HepG2 (cell line): ENCODE data around the gene COLGALT1. TPM values are rescaled to one million over a fixed set of nuclear protein-coding genes. Genes with fewer than 3 reads are reported as not detected.

Experiments used
- ATAC-seq: fragments of 200-7000 bp; cut with Tn5 transposase; 3 replicates; pipeline ENCODE4 v1.9.1; 2020; ENCODE audit warnings: mild to moderate bottlenecking, moderate library complexity
- BruUV-seq: library from RNA; stranded (reverse); fragments of 400-500 nt; replicated peaks from 2 replicates; lab custom pipeline; 2021; lab: Mats Ljungman, UMichigan
- CTCF ChIA-PET: fragments of 300-600 bp; formaldehyde crosslinking; extraction: SDS; loops from one replicate; lab custom pipeline; 2021; ENCODE audit warnings: low total read pairs, inconsistent platforms, low intra/inter-chr PET ratio; lab: Yijun Ruan, JAX
- POLR2A ChIA-PET: fragments of 350-600 bp; sonication (Branson Sonifier 250); formaldehyde crosslinking; loops from one replicate; lab custom pipeline; 2020; ENCODE audit warnings: antibody characterized with exemption, inconsistent platforms; lab: Yijun Ruan, JAX
- DNase-seq: peaks from one replicate; pipeline ENCODE4 v3.0.0-alpha.2; 2015; ENCODE audit warnings: low spot score
- FAIRE-seq: peaks from 3 replicates; lab custom pipeline; 2011; peaks lifted over from hg19 to GRCh38; lab: Jason Lieb, UNC
- H2AFZ ChIP-seq: one replicate; pipeline ENCODE4 v1.6.1; 2011; ENCODE audit warnings: low read length, inconsistent platforms
- H3K27ac ChIP-seq: fragments of 300-600 bp; 3 replicates; pipeline ENCODE4 v1.8.0; 2011; ENCODE audit warnings: mixed run types, mild to moderate bottlenecking, mixed read lengths, low read length, inconsistent platforms; ENCODE audit not compliant: insufficient read depth; ENCODE audit errors: extremely low read length
- H3K27me3 ChIP-seq, 2 experiments: fragments of 200-600 bp in 1 of 2; 2 replicates in 1 of 2; 3 replicates in 1 of 2; pipeline versions ENCODE4 v1.6.0 to v1.8.0; 2011; ENCODE audit warnings: low read length in 2 of 2, mild to moderate bottlenecking in 2 of 2, moderate library complexity in 2 of 2, inconsistent platforms in 1 of 2; ENCODE audit not compliant: insufficient read depth in 2 of 2, control insufficient read depth in 1 of 2
- H3K36me3 ChIP-seq, 2 experiments: fragments of 200-600 bp in 1 of 2; replicated peaks in 1 of 2; 2 replicates in 1 of 2; 3 replicates in 1 of 2; pipeline versions ENCODE4 v1.5.1 to v1.8.0; 2011; ENCODE audit warnings: low read length in 2 of 2, inconsistent platforms in 1 of 2; ENCODE audit not compliant: insufficient read depth in 2 of 2, control insufficient read depth in 1 of 2
- H3K4me1 ChIP-seq: 2 replicates; pipeline ENCODE4 v1.5.1; 2012; ENCODE audit warnings: low read length, inconsistent platforms; ENCODE audit not compliant: insufficient read depth
- H3K4me2 ChIP-seq: 2 replicates; pipeline ENCODE4 v1.6.0; 2011; ENCODE audit warnings: low read depth, low read length, inconsistent platforms
- H3K4me3 ChIP-seq, 3 experiments: fragments of 200-600 bp in 1 of 3; sonication (generic), shearing (Covaris generic) in 1 of 3; replicated peaks in 1 of 3; 2 replicates each; pipeline ENCODE4 v1.5.1; 2011 to 2016; ENCODE audit warnings: low read length in 3 of 3, inconsistent platforms in 2 of 3, low read depth in 2 of 3, mild to moderate bottlenecking in 2 of 3, control low read depth in 1 of 3, mixed read lengths in 1 of 3; ENCODE audit not compliant: insufficient read depth in 1 of 3
- H3K79me2 ChIP-seq: one replicate; pipeline ENCODE4 v1.6.1; 2011; ENCODE audit warnings: low read length, inconsistent platforms; ENCODE audit not compliant: insufficient read depth
- H3K9ac ChIP-seq: 2 replicates; pipeline ENCODE4 v1.6.0; 2011; ENCODE audit warnings: mild to moderate bottlenecking, low read depth, low read length, inconsistent platforms; ENCODE audit not compliant: insufficient read depth
- H3K9me3 ChIP-seq: 2 replicates; pipeline ENCODE4 v1.5.1; 2012; ENCODE audit warnings: mild to moderate bottlenecking, low read length
- H4K20me1 ChIP-seq: 2 replicates; pipeline ENCODE4 v1.6.0; 2011; ENCODE audit warnings: inconsistent platforms, mild to moderate bottlenecking, low read length, moderate library complexity; ENCODE audit not compliant: insufficient read depth
- CREB1 ChIP-seq, 2 experiments: fragments of 450-650 bp in 1 of 2; IDR thresholded peaks; 2 replicates each; pipeline ENCODE4 v1.6.1; 2016 to 2017; ENCODE audit warnings: control low read depth in 1 of 2, mild to moderate bottlenecking in 1 of 2, missing compliant biosample characterization in 1 of 2, missing genetic modification characterization in 1 of 2
- KAT8 ChIP-seq: IDR thresholded peaks from 2 replicates; pipeline ENCODE4 v1.6.1; 2016; ENCODE audit warnings: missing genetic modification reagents, missing compliant biosample characterization
- KLF12 ChIP-seq: sonication (generic); formaldehyde crosslinking; IDR thresholded peaks from 2 replicates; pipeline ENCODE4 v1.4.0; 2020; ENCODE audit warnings: missing genetic modification reagents, borderline replicate concordance
- PITX1 ChIP-seq: sonication (generic); formaldehyde crosslinking; IDR thresholded peaks from 2 replicates; pipeline ENCODE4 v1.5.1; 2020; ENCODE audit warnings: mild to moderate bottlenecking, missing genetic modification reagents
- STAT6 ChIP-seq: sonication (generic); formaldehyde crosslinking; IDR thresholded peaks from 2 replicates; pipeline ENCODE4 v1.4.0; 2020; ENCODE audit warnings: missing genetic modification reagents, mild to moderate bottlenecking, borderline replicate concordance
- U2AF2 ChIP-seq: fragments of 200-400 bp; formaldehyde crosslinking; IDR thresholded peaks from 2 replicates; pipeline ENCODE4 v1.6.1; 2017; ENCODE audit warnings: low read depth, mild to moderate bottlenecking, low read length
- UBTF ChIP-seq: sonication (generic); formaldehyde crosslinking; IDR thresholded peaks from 2 replicates; pipeline ENCODE4 v1.4.0; 2020; ENCODE audit warnings: mild to moderate bottlenecking, missing genetic modification reagents
- ZFP37 ChIP-seq: sonication (generic); formaldehyde crosslinking; IDR thresholded peaks from 2 replicates; pipeline ENCODE4 v1.4.0; 2020; ENCODE audit warnings: missing genetic modification reagents, borderline replicate concordance
- ZNF264 ChIP-seq: sonication (generic); formaldehyde crosslinking; IDR thresholded peaks from 2 replicates; pipeline ENCODE4 v1.4.0; 2020; ENCODE audit warnings: missing genetic modification reagents
- WGBS: methylation state at CpG from one replicate; pipeline ENCODE4 v1.1.6; 2017; ENCODE audit warnings: low lambda C conversion rate; 5-methylcytosine and 5-hydroxymethylcytosine counted together
- in situ Hi-C: cut with HindIII; loops from 2 replicates; pipeline ENCODE4 v1.10.0; 2017; ENCODE audit warnings: low pct_unique_long_range_greater_than_20kb; ENCODE audit not compliant: extremely low pct_ligation_motif_present
- intact Hi-C: fragments of 100-400 bp; cut with micrococcal nuclease; formaldehyde crosslinking; loops from one replicate; pipeline ENCODE4 v1.10.0; 2022; ENCODE audit not compliant: unreplicated experiment
- polyA plus RNA-seq, 8 experiments: library from polyadenylated mRNA; depleted of rRNA in 3 of 8; stranded (reverse) in 7 of 8; unstranded in 1 of 8; fragments of >200 nt; fragmentation: Illumina TruSeq in 4 of 8; extraction: Trizol in 4 of 8; gene quantifications; 2 replicates each; pipeline versions ENCODE4 v1.2.1 to v1.2.3, GENCODE V29; 2011 to 2016; ENCODE audit warnings: low read depth in 4 of 8, missing spikeins in 1 of 8, mixed read lengths in 1 of 8; ENCODE audit not compliant: insufficient read depth in 1 of 8
- total RNA-seq, 5 experiments: library from RNA; depleted of rRNA; stranded (reverse); fragments of >200 nt; fragmentation: Illumina TruSeq; extraction: Trizol; gene quantifications; 2 replicates each; pipeline ENCODE4 v1.2.3, GENCODE V29; 2016; ENCODE audit warnings: low read depth in 1 of 5
- TF ChIP-seq, protein P1 (sequence below): IDR thresholded peaks from 2 replicates; pipeline ENCODE4 v1.6.1; 2016; ENCODE audit warnings: low read depth
- TF ChIP-seq, protein P2 (sequence below): sonication (generic); formaldehyde crosslinking; IDR thresholded peaks from 2 replicates; pipeline ENCODE4 v1.4.0; 2020; ENCODE audit warnings: mild to moderate bottlenecking, missing genetic modification reagents

The COLGALT1 gene
- total and polyA plus RNA-seq, 2 of the 13 experiments (the other 11 are each of a cell fraction or from before 2014, with no cell fraction given) = 58.0 to 211 TPM

DNA sequence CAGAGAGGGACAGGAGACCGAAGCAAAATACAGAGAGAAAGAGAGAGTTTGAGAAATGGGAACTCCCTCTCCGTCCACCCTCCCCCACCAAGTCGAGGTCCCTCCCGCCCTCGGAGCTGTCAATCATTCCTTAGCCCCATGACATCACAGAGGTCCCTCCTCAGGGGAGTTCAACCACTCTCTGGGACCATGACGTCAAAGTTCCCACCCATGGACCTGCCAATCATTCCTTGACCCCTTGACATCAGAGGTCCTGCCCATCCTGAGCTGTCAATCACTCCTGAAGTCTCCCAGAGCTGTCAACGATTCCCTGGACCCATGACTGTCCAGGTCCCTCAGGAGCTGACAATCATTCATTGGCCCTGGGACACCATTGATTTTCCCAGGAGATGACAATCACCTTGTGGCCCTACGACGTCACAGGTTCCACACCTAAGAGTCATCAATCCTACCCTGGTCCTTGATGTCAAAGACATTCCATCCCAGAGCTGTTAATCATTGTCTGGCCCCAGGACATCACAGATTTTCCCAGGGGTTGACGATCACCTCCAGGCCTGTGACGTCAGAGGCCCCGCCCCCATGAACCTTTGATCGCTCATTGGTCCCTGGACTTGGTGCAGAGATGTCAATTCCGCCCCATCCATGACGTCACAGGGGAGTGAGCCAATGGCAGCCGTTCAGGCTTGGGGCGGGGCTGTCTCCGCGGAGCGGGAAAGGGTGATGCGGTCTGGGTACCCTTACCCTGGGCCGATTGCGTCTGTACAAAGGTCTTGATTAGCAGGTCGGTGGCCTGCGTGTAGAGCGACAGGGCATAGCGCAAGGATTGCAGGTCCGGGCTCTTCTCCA is 61.7 kb downstream of the COLGALT1 start:
- Histone ChIP-seq H3K4me1 (peaks cover 18% of the 10 kb centered on the region), H2AFZ (no peak overlapping the region), H3K36me3 (no peaks in the 10 kb centered on the region), H3K9me3 (no peaks in the 10 kb centered on the region), H4K20me1 (no peaks in the 10 kb centered on the region), H3K4me3 (peak overlapping the region in 2 of 3 experiments; percentile 4 to 60; a peak in 3 of 6 replicates), H3K27me3 (no peaks in the 10 kb centered on the region; a peak in 1 of 5 replicates), H3K4me2 (peak overlapping the region; percentile 78), H3K79me2 (no peaks in the 10 kb centered on the region), H3K27ac (no peak overlapping the region), H3K9ac (no peak overlapping the region)
- FAIRE-seq (no peak), DNase-seq (peak; percentile 44), ATAC-seq (peak; percentile 41)
- CTCF ChIA-PET = no interaction called here
- no TSS peak for BruUV-seq
- POLR2A ChIA-PET = interaction anchor here (1.4 kb wide), 1 partner anchor 11 kb away, joined by 11 read pairs; no protein-coding TSS in a partner anchor
- intact Hi-C loops (no loop called here), in situ Hi-C loops (no loop called here)
- 21% methylated on average over 23 of the region's 28 CpGs for WGBS
- no peak for TF ChIP-seq KAT8 (CRISPR knock-in tag)
- TF ChIP-seq UBTF = no peak
- TF ChIP-seq CREB1 (IDR thresholded peaks at IDR 0.05) = peak; percentile 99
- TF ChIP-seq CREB1 (CRISPR knock-in tag; IDR thresholded peaks at IDR 0.05) = peak; percentile 96
- no peak for TF ChIP-seq ZNF264
- no peak for TF ChIP-seq STAT6 (CRISPR knock-in tag)
- TF ChIP-seq PITX1 (CRISPR knock-in tag) = no peak
- no peak for TF ChIP-seq KLF12 (CRISPR knock-in tag)
- no peak for TF ChIP-seq U2AF2
- TF ChIP-seq, protein P1, sequence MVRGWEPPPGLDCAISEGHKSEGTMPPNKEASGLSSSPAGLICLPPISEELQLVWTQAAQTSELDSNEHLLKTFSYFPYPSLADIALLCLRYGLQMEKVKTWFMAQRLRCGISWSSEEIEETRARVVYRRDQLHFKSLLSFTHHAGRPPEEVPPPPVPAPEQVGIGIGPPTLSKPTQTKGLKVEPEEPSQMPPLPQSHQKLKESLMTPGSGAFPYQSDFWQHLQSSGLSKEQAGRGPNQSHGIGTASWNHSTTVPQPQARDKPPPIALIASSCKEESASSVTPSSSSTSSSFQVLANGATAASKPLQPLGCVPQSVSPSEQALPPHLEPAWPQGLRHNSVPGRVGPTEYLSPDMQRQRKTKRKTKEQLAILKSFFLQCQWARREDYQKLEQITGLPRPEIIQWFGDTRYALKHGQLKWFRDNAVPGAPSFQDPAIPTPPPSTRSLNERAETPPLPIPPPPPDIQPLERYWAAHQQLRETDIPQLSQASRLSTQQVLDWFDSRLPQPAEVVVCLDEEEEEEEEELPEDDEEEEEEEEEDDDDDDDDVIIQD (CRISPR knock-in tag) = no peak
- no peak for TF ChIP-seq ZFP37 (CRISPR knock-in tag)
- TF ChIP-seq, protein P2, sequence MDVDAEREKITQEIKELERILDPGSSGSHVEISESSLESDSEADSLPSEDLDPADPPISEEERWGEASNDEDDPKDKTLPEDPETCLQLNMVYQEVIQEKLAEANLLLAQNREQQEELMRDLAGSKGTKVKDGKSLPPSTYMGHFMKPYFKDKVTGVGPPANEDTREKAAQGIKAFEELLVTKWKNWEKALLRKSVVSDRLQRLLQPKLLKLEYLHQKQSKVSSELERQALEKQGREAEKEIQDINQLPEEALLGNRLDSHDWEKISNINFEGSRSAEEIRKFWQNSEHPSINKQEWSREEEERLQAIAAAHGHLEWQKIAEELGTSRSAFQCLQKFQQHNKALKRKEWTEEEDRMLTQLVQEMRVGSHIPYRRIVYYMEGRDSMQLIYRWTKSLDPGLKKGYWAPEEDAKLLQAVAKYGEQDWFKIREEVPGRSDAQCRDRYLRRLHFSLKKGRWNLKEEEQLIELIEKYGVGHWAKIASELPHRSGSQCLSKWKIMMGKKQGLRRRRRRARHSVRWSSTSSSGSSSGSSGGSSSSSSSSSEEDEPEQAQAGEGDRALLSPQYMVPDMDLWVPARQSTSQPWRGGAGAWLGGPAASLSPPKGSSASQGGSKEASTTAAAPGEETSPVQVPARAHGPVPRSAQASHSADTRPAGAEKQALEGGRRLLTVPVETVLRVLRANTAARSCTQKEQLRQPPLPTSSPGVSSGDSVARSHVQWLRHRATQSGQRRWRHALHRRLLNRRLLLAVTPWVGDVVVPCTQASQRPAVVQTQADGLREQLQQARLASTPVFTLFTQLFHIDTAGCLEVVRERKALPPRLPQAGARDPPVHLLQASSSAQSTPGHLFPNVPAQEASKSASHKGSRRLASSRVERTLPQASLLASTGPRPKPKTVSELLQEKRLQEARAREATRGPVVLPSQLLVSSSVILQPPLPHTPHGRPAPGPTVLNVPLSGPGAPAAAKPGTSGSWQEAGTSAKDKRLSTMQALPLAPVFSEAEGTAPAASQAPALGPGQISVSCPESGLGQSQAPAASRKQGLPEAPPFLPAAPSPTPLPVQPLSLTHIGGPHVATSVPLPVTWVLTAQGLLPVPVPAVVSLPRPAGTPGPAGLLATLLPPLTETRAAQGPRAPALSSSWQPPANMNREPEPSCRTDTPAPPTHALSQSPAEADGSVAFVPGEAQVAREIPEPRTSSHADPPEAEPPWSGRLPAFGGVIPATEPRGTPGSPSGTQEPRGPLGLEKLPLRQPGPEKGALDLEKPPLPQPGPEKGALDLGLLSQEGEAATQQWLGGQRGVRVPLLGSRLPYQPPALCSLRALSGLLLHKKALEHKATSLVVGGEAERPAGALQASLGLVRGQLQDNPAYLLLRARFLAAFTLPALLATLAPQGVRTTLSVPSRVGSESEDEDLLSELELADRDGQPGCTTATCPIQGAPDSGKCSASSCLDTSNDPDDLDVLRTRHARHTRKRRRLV = no peak
